NCI-H1105 (cell line): ENCODE results near the gene ATXN1.
A peak's percentile ranks its signal among the peaks of the same experiment; 100 is the strongest.

Source experiments
- DNase-seq: peaks from one replicate; lab custom pipeline; 2025; lab: John Stamatoyannopoulos, UW

ATXN1 gene

DNA sequence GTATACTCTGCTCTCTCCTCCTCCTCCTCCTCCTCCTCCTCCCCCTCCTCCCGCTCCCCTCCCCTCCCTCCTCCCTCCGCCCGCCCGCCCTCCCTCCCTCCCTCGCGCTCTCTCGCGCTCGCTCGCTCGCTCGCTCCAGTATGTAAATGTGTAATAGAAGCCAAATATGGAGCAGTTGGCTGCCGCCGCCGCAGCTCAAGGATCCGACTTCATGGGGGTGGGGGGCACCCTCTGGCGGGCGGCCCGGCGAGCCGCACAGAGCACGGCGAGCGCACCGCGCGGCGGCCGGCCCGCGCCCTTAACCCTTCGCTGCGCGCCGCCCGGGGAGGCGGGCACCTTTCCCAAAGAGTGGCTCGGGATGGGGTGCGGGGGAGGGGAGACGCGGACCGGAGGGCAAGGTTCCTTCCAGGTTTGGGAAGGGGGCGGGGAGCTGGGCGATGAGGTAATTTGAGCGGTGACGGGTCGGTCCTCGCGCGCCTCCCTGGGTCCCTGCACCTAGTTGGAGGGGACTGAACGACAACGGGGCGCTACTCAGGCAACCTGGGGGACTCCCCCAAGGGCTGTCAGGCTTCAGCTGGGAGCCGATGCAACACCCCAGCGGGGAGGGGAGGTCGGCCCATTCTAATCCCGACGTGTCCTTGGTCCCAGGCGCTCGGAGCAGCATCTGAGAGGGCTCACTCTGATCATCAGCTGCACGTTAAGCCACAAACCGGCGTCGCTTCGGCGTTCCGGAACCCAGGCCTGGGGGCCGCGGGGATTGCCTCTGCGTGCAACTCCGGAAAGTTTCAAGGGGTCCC is 409 bp upstream of the ATXN1 start:
- DNase-seq = peak; percentile 74

DNA sequence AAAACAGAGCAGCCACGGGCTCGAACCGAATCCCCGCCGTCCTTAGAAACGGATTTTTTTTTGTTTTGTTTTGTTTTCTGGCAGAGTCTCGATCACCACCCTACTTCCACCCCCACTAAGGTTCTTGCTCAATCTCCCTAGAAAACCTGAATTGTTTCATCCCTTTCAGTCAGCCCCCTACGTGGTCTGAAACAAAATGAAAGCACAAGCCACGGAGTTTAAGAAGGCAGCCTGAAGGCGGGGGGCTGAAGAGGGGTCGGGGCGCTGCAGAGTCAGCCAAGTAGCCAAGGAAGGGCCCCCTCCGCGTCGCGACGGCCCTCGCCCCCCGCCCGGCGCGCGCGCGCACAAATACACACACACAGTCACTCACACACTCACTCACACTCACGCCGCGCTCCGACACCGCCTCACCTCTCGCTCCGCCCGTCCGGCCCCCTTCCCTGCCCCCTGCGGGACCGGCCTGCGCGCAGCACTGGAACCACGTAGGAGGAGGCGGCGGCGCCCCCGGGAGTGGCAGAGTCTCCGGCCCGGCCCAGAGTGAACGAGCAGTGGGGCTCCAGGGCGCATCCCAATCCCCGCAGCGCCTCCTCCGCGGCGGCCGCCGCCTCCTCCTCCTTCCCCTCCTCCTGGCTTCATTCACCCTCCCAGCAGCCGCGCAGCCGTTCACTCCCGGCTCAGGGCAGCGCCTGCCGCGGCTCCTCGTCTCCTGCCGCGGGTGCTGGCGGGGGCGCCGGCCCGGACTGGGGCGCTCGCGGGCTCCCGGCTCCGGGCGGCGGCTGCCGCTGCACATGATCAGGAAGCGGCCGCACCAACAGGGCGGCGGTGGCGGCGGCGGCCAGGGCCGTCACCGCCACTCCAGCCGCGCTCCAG is 1.4 kb downstream of the ATXN1 start:
- DNase-seq = peak; percentile 39

DNA sequence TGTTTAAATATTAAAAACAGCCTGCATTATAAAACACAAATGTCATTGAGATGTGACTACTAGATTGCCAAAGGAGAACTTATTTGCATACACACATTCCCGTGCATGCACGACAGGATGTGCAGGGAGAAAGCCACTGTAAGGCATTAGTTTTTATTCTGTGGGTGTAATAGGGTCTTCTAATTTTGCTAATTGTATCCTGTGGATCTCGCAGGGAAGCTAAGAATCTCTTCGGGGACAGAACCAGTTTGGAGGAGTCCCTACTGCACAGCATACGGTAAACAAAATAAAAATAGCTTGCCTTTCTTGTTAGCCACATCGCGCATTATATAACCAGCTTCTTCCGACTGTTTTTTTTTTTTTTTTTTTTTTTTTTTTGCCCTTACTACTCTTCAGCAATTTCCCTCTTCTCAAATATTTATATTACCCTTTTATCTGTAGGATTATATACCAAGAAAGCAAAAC is 2.0 kb downstream of the ATXN1 start:
- DNase-seq = no peak

DNA sequence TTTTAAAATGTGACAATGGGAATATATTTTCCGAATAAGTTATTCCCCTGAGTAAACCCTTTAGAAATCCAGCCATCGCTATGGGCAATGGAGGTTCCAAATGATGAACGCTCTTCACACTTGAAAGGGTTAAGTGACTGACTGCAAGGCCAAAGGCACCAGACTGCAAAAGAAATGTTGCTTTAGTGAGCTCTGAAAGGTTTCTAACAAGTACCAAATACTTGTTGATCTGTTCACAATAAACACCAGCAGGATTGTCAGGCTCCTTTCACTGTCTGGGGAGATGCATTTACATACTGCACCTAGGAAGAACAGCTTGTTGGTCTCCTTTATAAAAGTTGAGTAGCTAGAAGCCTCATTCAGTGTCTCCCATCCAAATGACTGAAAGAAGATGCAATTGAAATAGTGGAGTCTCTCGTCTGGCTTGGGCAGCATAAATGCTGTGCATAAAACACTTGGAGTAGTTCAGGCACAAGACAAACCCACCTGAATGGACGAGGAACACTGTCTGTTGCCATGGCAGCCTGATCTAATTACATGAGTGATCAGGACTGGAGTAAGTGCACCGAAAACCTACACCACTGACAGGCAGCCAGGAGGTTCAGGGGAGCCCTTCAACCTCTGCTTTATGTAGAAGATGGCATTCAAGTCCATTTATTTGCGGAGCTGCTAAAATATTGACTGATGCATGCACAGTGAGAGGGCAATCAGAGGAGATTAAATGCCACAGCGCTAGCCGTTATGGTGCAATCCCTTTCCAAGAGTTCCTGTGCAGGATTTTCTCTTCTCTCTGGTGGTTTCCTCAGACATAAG is 2.9 kb downstream of the ATXN1 start:
- DNase-seq = peak; percentile 83

DNA sequence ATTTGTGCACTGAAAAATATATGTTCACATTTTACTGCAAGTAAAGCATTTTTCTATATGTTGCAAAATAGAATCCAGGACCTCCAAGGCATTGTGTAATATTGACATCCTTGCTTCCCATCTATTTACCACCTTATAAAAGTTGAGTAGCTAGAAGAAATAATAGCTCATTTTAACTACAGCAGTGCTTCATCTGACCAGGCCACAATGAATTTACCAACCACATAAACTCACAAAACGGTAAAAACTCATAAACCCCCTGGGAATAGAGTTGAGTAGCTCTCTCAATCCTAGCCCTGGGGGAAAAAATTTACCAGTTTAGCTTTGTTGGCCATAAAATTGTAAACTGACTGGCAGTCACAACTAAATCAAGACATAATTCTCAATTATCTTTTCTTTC is 3.9 kb downstream of the ATXN1 start:
- no peak for DNase-seq

DNA sequence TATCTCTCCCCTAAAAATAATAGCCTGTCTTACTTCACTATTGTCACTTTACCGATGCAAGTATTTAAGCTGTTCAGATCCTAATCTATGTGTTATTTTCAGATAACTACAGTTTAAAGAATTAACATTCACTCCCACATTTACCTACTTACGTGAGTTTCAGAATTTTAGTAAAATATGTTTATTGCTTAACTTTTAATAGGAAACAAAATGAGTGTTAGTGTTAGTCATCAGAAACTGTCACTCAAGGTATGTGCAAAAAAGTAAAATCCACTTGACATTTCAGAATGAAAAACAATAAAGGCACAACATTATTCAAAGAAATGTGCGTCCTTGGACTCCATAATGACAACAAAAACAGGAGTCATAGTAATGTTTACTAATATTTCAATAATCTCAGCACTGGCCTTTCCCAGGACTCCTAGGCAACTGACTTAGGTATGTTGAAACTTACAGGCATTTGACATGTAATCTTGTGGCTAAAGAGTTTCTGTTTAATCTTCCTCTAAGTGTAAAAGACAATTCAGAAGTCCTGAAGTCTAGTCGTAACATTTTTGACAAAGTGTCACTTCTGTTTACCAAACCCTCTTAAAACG is 4.5 kb downstream of the ATXN1 start:
- no peak for DNase-seq

DNA sequence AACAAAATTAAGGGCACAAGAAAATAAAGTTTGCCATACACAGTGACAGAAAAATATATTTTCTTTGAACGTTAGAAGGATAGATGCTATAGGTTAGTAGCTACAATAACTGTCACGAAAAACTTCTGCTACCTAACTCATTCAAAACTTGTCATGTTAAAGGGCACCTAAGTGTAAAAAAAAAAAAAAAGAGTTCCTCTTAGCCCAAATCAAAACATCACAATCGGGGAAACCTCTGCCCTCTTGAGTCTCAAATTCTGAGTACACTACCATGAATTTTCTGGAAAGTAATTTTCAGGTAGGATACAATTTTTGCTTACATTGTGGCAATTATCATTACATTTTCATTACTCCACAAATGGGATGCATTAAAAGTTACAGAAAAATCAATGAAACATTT is 5.7 kb downstream of the ATXN1 start:
- no peak for DNase-seq

DNA sequence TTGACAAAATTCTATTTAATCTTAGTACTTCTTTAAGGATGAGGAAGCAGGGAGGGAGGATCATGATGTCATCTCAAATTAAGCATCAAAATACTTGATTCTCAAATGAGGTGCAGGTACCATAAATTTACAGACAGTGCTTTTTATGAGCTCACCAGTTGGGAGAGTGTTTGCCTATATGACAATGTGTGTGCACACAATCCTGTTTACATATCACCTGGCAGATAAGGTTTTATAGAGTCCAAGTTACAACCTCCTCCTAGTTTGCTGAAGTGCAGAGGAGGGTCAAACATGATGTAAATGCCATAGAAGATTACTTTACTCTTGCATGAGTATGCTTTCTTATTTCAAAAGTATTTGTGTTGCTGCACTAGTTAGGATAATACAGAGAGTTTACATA is 6.4 kb downstream of the ATXN1 start:
- DNase-seq = no peak

DNA sequence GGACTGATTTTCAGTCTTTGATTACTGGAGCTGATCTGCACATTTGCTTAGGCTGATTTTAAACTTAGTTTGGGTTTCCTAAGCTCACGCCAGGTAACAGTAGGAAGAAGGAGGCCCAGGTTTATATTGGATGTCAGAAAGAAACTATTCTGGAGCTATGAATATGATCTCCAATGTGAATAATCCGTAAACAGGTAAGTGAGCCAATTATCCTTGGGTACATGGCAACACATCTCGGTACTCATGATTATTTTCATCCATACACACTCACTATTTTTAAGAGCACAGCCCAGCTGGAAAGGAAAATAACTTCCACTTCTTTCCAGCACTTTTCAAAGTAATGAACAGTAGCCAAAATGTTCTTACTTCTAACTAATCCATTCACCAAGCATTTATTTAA is 7.0 kb downstream of the ATXN1 start:
- no peak for DNase-seq

DNA sequence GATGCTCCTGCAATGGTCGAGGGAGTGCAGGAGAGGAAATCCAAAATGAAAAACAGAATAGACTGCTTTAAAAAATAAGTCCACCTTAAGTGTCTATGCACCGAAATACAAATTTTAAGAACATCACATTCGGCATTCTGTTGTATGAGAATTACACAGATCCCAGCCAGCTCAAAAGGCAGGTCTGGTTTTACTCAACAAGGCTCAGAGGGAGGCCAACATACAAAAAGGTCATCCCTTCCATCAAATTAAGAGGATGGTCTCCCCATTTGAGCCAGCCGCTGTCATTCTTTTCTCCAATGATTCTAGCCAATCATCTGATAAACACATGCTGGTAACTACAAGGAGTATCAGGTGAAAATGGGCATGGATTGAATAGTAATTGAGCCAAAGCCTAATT is 7.9 kb downstream of the ATXN1 start:
- no peak for DNase-seq

DNA sequence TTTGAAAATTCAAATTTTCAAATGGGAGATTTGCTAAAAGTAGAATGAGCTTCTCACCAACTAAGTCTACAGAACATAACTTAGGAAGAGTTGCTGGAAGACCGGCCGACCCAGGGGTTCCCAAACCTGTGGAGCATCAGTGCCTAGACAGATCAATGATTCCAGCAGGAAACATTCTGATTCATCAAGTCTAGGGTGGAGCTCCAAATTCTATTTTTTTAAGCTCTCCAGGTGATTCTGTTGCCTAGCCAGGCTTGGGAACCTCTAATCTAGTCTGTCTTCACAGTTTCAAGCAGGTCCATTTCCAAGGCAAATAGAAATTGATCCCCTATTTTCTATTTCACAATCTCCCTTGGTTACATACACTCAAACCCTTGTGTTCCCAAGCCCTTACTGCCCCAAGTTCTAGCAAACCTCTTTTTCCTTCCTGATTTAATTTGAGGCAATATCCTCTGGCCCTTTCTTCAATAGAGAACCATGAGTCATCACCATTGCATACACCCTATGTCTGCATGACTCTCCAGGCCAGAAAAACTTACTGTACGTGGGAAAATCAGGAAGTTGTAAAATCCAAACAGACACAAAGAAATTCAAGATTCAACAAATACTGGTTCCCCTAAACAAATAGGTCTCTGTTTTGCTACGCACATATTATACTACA is 8.9 kb downstream of the ATXN1 start:
- no peak for DNase-seq

DNA sequence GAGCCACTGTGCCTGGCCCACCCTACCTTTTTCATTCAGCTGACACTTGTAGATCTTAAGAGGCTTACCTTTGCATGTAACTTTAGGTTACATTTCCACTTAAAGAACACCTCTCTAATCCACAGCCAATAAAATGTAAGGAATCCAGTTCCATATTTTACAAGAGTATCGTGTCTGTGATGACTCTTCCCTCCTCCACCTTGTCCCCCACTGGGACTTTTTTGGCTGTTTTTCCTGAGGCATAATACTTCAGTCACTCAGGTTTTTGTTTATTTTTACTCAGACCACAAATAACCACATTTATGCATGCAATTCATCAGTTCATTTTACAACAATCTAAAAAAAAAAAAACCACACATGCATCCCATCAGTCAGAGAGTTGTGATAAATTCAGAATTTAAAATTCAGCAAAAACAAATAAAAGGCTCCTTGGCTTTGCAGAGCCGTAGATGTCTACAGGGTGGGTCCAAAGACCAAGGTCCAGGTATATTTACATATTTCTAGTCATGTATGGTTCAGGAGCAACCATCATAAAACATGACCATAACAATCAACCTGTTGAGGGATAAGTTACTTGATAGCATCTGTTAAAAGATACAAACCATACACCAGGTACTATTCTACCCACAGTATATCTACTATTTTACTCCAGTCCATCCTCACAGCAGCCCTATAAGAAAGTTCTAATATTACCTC is 9.9 kb downstream of the ATXN1 start:
- DNase-seq = no peak

DNA sequence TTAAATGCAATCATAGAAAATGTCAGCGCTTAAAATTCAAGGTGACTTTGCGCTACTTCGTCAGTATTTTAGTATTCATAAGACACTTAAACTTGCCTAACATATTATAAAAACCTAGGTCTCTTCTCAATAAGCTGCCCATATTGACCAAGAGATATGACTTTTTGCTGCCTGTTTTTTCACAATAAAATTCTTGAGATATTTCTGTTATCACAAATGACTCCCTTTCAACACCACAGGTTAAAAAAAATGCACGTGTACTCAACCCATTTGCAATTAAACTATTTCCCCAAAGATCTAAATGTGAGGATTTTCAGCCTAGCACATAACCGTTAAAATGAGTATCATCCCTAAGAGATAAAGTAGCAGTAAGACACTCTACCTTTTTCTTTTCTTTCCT is 10.7 kb downstream of the ATXN1 start:
- no peak for DNase-seq

DNA sequence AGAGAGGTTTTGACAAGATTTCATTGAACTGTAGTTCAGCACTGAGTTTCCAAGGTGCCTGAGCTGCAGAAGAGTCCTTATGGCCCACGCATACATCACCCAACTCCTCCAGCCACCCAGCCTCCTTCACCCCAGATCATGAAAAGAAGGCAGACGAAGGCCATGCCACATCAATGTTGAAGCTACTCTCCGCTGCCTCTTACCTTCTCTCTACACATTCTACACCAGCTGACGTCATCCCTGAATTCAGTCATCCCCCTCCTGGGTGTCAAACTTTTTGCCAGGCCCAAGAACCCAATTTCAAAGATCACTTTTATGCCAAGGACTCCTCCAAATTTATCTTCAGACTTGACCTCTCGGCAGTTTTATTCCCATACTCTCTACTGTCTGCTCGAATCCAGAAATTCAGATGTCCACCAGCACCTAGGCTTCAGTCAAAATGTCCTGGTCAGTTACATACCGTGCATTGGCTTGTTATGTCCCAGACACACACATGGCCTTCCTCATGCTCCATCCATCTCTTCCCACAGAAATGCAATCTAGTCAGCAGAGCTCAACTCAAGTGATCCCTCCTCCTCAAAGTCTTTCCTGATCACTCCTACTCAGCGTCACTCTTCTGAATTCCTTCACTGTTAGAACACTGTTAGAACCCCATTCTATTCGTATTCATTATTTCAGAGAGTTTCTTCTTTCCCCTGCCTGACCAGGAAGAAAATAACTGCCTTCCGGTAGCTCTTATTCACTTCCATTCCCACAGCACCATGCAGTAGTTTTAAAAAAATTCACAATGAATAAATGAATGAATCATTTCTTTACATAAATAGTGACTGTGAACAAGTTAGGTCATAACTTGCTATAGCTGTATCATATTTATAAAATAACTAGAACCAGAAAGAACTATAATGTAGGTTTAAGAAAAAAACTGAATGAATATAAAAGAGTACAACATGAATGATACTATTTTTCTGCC is 11.5 kb downstream of the ATXN1 start:
- no peak for DNase-seq

DNA sequence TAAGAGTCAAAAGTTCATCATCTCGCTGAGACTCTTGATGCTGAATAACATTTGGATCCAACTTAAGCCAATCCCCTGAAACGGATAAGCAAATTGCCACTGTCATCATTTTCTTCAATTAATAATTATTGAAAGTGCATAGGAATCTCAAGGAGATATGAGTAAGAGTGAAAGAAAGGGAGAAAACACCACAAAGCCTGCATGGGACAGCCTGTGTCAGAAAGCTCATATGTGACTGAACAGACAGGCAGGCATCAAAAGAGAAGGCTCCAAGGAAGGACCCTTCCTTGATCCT is 13.3 kb downstream of the ATXN1 start:
- no peak for DNase-seq

DNA sequence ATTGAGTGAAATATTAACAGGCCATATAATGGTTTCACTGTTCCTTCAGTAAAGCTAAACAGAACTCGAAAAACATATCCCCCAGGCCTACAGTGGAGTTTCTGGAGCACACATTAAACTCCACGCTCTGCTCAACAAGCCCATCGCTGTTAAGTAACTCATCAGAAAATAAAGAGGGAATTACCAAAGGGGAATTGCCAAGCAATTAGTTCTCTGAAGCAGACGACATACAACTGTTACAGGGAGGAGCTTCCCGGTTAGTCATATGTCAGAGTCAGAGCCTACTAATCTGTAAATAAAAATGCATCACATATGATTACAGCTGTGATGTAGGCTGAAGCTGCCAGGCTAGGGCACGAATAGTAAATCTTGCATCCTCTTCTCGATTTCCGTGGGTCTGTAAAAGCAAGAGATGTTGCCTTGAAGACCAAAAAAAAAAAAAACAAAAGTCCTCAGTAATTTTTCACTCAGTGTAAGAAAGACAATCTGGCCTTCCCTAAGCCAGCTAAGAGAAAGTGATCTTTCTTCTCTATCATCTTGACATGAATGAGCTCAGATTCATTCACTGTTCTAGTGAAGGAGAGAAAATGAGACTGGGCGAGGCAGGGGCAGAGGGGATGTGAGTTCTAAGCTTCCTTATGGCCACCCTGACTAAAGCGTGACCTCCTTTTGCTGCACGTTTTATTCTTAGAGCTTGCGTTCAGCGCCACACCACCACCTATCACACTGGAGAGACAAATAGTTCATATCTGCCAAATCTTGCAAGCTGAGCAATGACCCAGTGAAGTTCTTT is 13.8 kb downstream of the ATXN1 start:
- DNase-seq = no peak

DNA sequence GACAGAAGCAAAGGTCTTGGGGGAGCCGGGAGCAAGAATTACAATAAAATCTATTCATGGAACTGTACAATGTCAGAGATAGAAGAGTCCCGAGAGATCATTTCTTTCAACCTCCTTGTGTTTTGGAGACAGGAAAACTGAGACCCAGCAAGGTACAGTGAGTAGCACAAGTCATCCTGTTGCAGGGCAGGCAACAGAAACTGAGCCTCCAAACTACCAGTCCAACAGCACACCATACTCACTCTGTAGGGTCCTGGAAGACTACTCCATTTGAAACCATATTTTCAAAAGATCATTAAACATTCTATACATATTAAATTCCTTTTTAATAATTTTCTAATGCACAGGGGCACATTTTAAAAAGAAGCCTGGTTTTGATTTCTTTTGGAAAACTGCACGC is 14.4 kb downstream of the ATXN1 start:
- no peak for DNase-seq

DNA sequence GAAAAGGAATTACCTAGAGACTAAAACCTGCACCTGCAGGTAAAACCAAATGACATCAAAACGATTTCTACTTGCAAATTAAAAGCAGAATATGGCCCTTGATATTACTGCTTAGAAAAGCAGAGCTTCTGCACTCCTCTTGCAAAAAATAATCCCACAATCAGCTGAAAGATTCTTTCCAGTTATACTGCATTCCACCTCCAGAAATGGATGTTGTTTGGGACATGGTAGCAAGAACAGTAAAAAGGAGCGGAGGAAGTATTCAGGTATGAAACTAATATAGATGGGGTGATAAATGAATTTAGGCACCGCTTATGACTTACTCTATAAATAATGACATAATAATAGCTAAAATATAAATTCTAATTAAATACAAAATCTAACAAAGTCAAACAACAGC is 14.9 kb downstream of the ATXN1 start:
- DNase-seq = no peak

DNA sequence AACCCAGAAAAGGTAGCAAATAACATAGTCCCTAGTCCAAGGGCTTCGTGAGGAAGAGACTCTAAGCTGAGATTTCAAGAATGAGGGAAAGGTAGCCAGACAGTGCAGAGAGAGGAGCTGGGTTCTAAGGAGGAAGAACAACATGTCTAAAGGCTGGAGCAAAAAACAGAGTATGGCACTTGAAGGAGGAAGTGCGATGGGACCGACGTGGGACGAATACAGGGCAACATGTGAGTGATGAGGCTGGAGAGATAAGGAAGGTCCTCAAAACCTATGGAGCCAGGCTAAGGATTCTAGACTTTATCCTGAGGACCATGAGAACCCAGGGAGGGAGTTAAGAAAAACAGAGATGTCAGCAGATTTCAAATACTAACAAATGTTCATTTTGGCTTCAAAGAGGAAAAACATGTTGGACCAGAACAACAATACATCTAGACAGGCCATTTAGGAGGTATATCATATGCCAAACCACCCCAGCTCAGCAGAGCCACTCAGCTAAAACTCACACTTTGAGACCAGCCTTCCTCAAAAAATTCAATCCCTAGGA is 17.5 kb downstream of the ATXN1 start:
- DNase-seq = no peak
